ENCODE data around the gene GALNT5. TPM values are rescaled to one million over a fixed set of nuclear protein-coding genes. Genes with fewer than 3 reads are reported as not detected.

The GALNT5 gene
- total RNA-seq, 1 donor = 56.5 TPM

GRCh38 chr2:157292853-157293252, 35.3 kb downstream of the GALNT5 start:
- Histone ChIP-seq H3K9me3 (ENCODE audit: low read depth, low read length) (no peaks in the 10 kb centered on the region), H2AFZ (ENCODE audit: low read length) (no peak overlapping the region), H3K36me3 (ENCODE audit: insufficient read depth, low read length) (peaks cover 34% of the 10 kb centered on the region), H3K4me2 (ENCODE audit: insufficient read depth, low read length) (no peak overlapping the region), H3K27ac (ENCODE audit: low read depth, low read length) (no peak overlapping the region), H3K4me3 (ENCODE audit: insufficient read depth, low read length) (no peak overlapping the region), H3K4me1 (ENCODE audit: insufficient read depth, low read length) (peaks cover 3% of the 10 kb centered on the region), H4K20me1 (ENCODE audit: insufficient read depth, low read length) (no peaks in the 10 kb centered on the region), H3K79me2 (ENCODE audit: insufficient read depth, low read length) (no peaks in the 10 kb centered on the region), H3K27me3 (ENCODE audit: insufficient read depth, low read length) (no peaks in the 10 kb centered on the region)
- TF ChIP-seq, protein P1, sequence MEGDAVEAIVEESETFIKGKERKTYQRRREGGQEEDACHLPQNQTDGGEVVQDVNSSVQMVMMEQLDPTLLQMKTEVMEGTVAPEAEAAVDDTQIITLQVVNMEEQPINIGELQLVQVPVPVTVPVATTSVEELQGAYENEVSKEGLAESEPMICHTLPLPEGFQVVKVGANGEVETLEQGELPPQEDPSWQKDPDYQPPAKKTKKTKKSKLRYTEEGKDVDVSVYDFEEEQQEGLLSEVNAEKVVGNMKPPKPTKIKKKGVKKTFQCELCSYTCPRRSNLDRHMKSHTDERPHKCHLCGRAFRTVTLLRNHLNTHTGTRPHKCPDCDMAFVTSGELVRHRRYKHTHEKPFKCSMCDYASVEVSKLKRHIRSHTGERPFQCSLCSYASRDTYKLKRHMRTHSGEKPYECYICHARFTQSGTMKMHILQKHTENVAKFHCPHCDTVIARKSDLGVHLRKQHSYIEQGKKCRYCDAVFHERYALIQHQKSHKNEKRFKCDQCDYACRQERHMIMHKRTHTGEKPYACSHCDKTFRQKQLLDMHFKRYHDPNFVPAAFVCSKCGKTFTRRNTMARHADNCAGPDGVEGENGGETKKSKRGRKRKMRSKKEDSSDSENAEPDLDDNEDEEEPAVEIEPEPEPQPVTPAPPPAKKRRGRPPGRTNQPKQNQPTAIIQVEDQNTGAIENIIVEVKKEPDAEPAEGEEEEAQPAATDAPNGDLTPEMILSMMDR (IDR thresholded peaks at IDR 0.05; ENCODE audit: extremely low read depth, low read depth, low read length) = no peak
- no peak for DNase-seq (ENCODE audit: insufficient read length, low spot score, missing footprints)

- Histone ChIP-seq H3K4me2 (ENCODE audit: insufficient read depth, low read length) (no peak overlapping the region), H3K9me3 (ENCODE audit: low read depth, low read length) (no peaks in the 10 kb centered on the region), H3K4me3 (ENCODE audit: insufficient read depth, low read length) (no peak overlapping the region), H3K27ac (ENCODE audit: low read depth, low read length) (no peak overlapping the region), H3K27me3 (ENCODE audit: insufficient read depth, low read length) (no peaks in the 10 kb centered on the region), H3K79me2 (ENCODE audit: insufficient read depth, low read length) (no peaks in the 10 kb centered on the region), H3K4me1 (ENCODE audit: insufficient read depth, low read length) (no peaks in the 10 kb centered on the region), H3K36me3 (ENCODE audit: insufficient read depth, low read length) (peaks cover 24% of the 10 kb centered on the region), H2AFZ (ENCODE audit: low read length) (no peak overlapping the region), H4K20me1 (ENCODE audit: insufficient read depth, low read length) (no peaks in the 10 kb centered on the region)
- no peak for DNase-seq (ENCODE audit: insufficient read length, low spot score, missing footprints)
- TF ChIP-seq, protein P1 (IDR thresholded peaks at IDR 0.05; ENCODE audit: extremely low read depth, low read depth, low read length) = no peak
Measured at GRCh38 chr2:157296490-157296889, 39.0 kb downstream of the GALNT5 start.

GRCh38 chr2:157296958-157297357, 39.5 kb downstream of the GALNT5 start:
- peaks cover 24% of the 10 kb centered on the region for H3K36me3 ChIP-seq (ENCODE audit: insufficient read depth, low read length)
- no peaks in the 10 kb centered on the region for H3K79me2 ChIP-seq (ENCODE audit: insufficient read depth, low read length)
- H3K4me3 ChIP-seq (ENCODE audit: insufficient read depth, low read length) = no peak overlapping the region
- no peaks in the 10 kb centered on the region for H3K9me3 ChIP-seq (ENCODE audit: low read depth, low read length)
- H2AFZ ChIP-seq (ENCODE audit: low read length) = no peak overlapping the region
- no peak overlapping the region for H3K27ac ChIP-seq (ENCODE audit: low read depth, low read length)
- H3K4me2 ChIP-seq (ENCODE audit: insufficient read depth, low read length) = no peak overlapping the region
- TF ChIP-seq, protein P1 (IDR thresholded peaks at IDR 0.05; ENCODE audit: extremely low read depth, low read depth, low read length) = no peak
- no peaks in the 10 kb centered on the region for H4K20me1 ChIP-seq (ENCODE audit: insufficient read depth, low read length)
- no peaks in the 10 kb centered on the region for H3K4me1 ChIP-seq (ENCODE audit: insufficient read depth, low read length)
- H3K27me3 ChIP-seq (ENCODE audit: insufficient read depth, low read length) = no peaks in the 10 kb centered on the region
- no peak for DNase-seq (ENCODE audit: insufficient read length, low spot score, missing footprints)

GRCh38 chr2:157301307-157301706, 43.8 kb downstream of the GALNT5 start:
- Histone ChIP-seq H3K36me3 (ENCODE audit: insufficient read depth, low read length) (peaks cover 19% of the 10 kb centered on the region), H3K27ac (ENCODE audit: low read depth, low read length) (no peak overlapping the region), H4K20me1 (ENCODE audit: insufficient read depth, low read length) (no peaks in the 10 kb centered on the region), H3K79me2 (ENCODE audit: insufficient read depth, low read length) (no peaks in the 10 kb centered on the region), H3K4me2 (ENCODE audit: insufficient read depth, low read length) (no peak overlapping the region), H3K9me3 (ENCODE audit: low read depth, low read length) (no peaks in the 10 kb centered on the region), H2AFZ (ENCODE audit: low read length) (no peak overlapping the region), H3K4me3 (ENCODE audit: insufficient read depth, low read length) (no peak overlapping the region), H3K4me1 (ENCODE audit: insufficient read depth, low read length) (peaks cover 23% of the 10 kb centered on the region), H3K27me3 (ENCODE audit: insufficient read depth, low read length) (no peaks in the 10 kb centered on the region)
- TF ChIP-seq, protein P1 (IDR thresholded peaks at IDR 0.05; ENCODE audit: extremely low read depth, low read depth, low read length) = no peak
- DNase-seq (ENCODE audit: insufficient read length, low spot score, missing footprints) = no peak

All from osteoblast (primary cell).